GM21786 (cell line): Measurements from ENCODE around the gene CAMTA1.

Experiments
- ATAC-seq: cut with Tn5 transposase; IDR thresholded peaks from one replicate; pipeline ENCODE4 v1.9.1; 2021; ENCODE audit not compliant: unreplicated experiment

CAMTA1 gene

GRCh38 chr1:6969762-6970161, 184.5 kb downstream of the CAMTA1 start:
- no peak for ATAC-seq

- no peak for ATAC-seq
Observed at GRCh38 chr1:6970221-6970620, 185.0 kb downstream of the CAMTA1 start.

- no peak for ATAC-seq
Observed at GRCh38 chr1:6971048-6971447, 185.8 kb downstream of the CAMTA1 start.

GRCh38 chr1:6971699-6972098, 186.4 kb downstream of the CAMTA1 start:
- no peak for ATAC-seq

GRCh38 chr1:6972399-6972798, 187.1 kb downstream of the CAMTA1 start:
- no peak for ATAC-seq

GRCh38 chr1:6975331-6976043, 190.2 kb downstream of the CAMTA1 start:
- no peak for ATAC-seq

GRCh38 chr1:6976044-6976375, 190.8 kb downstream of the CAMTA1 start:
- no peak for ATAC-seq

GRCh38 chr1:6979003-6979613, 193.9 kb downstream of the CAMTA1 start:
- no peak for ATAC-seq

GRCh38 chr1:6981595-6981994, 196.3 kb downstream of the CAMTA1 start:
- no peak for ATAC-seq

- ATAC-seq = no peak
Observed at GRCh38 chr1:6982443-6982842, 197.2 kb downstream of the CAMTA1 start.

GRCh38 chr1:6982860-6983259, 197.6 kb downstream of the CAMTA1 start:
- no peak for ATAC-seq

- ATAC-seq = no peak
Observed at GRCh38 chr1:6984536-6984935, 199.3 kb downstream of the CAMTA1 start.

- ATAC-seq = no peak
Observed at GRCh38 chr1:6984986-6985385, 199.7 kb downstream of the CAMTA1 start.

- ATAC-seq = no peak
Observed at GRCh38 chr1:6985549-6986276, 200.5 kb downstream of the CAMTA1 start.

GRCh38 chr1:6986281-6986680, 201.0 kb downstream of the CAMTA1 start:
- no peak for ATAC-seq

GRCh38 chr1:6987940-6988339, 202.7 kb downstream of the CAMTA1 start:
- no peak for ATAC-seq

GRCh38 chr1:6988796-6989195, 203.5 kb downstream of the CAMTA1 start:
- ATAC-seq = no peak

- ATAC-seq = no peak
Observed at GRCh38 chr1:6989212-6990159, 204.2 kb downstream of the CAMTA1 start.

- no peak for ATAC-seq
Observed at GRCh38 chr1:6991266-6991665, 206.0 kb downstream of the CAMTA1 start.

GRCh38 chr1:6995789-6996188, 210.5 kb downstream of the CAMTA1 start:
- no peak for ATAC-seq

GRCh38 chr1:6996371-6996770, 211.1 kb downstream of the CAMTA1 start:
- no peak for ATAC-seq
